Measurements from ENCODE around the gene SPATC1L. TPM values are rescaled to one million over a fixed set of nuclear protein-coding genes. Genes with fewer than 3 reads are reported as not detected.

Gene SPATC1L
- polyA plus RNA-seq, 1 donor: 8.7 TPM

DNA sequence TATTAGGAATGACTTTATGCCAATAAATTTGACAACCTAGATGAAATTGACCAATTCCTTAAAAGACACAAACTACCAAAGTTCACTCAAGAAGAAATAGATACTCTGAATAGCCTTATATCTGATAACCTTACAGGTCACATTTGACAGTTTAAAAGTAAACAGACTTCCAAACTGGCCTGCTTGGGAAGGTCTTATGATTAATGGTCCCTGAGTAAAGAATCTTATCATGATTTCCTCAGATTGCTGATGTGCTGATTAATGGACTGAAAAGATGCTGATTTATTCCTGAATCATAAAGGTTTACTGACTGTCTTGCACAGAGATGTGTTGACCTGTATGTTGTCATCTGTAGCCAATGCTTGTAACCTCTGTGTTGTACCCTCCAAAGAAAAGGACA lies 19.2 kb downstream of the SPATC1L start:
- no peak for DNase-seq (ENCODE audit: low read depth)

GRCh38 chr21:46163380-46163779 lies 20.9 kb downstream of the SPATC1L start:
- no peak for DNase-seq (ENCODE audit: low read depth)

GRCh38 chr21:46161633-46162592 lies 22.3 kb downstream of the SPATC1L start:
- no peak for DNase-seq (ENCODE audit: low read depth)

GRCh38 chr21:46160907-46161632 lies 23.2 kb downstream of the SPATC1L start:
- DNase-seq (ENCODE audit: low read depth): no peak

GRCh38 chr21:46160657-46160906 lies 23.7 kb downstream of the SPATC1L start:
- no peak for DNase-seq (ENCODE audit: low read depth)

GRCh38 chr21:46159841-46160656 lies 24.2 kb downstream of the SPATC1L start:
- no peak for DNase-seq (ENCODE audit: low read depth)

GRCh38 chr21:46159390-46159789 lies 24.9 kb downstream of the SPATC1L start:
- DNase-seq (ENCODE audit: low read depth): no peak

DNA sequence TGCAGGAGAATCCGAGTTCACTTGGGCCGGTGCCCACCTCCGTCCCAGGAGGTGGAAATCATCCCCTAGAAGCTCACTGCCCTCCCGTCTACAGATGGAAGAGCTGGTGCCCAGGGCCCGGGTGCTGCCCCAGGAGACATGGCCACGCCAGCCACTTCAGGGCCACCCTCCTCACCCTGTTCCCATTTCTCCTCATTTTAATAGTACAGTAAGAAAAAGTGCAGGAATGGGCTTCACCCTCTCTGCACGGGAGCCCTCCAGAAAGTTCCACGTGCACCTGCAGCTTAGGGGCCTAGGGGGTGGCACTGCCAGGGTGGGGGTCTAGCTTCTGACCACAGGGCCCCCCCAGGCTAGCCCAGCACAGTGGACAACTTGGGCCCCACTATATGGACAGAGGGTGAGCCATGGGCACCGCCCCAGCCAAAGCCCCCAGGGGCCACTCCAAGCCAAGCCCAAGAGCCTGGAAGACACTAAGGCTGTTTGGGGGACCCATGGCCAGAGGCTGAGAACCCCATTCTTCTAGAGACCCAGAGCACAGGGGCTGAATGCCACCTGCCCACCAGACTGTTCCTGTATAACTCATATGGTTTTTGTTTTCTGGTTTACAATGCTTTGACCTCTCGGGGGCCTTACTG lies 25.5 kb downstream of the SPATC1L start:
- no peak for DNase-seq (ENCODE audit: low read depth)

DNA sequence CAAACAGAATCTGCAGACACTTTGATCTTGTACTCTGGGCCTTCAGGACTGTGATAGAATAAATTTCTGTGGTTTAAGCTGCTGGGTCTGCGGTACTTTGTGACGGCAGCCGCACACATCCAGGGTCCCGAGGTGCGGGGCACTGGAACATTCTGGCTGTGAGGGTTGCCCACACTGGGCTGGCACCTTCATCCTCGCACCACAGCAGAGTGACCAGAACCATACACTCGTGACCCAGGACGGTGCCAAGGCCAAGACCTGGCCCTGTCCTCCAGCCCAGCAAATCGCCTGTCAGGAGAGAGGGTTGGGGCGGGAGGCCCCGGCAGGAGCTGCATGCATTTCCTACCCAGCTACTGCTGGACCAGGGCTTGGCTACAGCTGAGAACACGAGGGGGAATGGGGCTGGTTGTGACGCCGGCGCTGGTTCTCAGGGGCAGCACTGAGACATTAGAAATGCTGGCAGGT lies 26.2 kb downstream of the SPATC1L start:
- DNase-seq (ENCODE audit: low read depth): no peak

DNA sequence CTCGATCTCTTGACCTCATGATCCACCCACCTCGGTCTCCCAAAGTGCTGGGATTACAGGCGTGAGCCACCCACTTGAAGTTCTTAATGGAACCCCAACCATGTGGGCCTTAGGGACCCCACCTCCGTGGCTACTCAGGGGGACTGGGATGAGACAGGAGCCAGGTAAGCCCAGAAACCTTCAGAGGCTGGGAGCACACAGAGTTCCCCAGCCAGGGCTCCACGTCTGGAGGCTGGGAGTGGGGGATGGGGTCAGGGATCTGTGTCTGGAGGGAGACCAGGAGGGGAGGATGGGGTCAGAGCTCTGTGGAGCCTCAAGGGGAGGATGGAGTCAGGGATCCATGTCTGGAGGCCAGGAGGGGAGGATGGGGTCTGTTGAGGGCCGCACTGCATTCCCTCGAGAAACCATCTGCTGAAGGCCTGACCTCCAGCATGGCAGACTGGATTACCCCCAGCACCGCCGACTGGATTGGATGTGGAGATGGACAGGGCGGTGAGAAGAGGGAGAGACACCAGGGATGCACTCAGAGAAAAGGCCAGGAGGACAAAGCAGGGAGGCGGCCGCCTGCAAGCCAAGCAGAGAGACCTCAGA lies 26.8 kb downstream of the SPATC1L start:
- no peak for DNase-seq (ENCODE audit: low read depth)

- no peak for DNase-seq (ENCODE audit: low read depth)
These were observed 27.6 kb downstream of the SPATC1L start for GRCh38 chr21:46156678-46157077.

- DNase-seq (ENCODE audit: low read depth): no peak
These were observed 27.9 kb downstream of the SPATC1L start for GRCh38 chr21:46156378-46156645.

GRCh38 chr21:46155514-46156377 lies 28.5 kb downstream of the SPATC1L start, which contains the start of gene FTCD:
Gene FTCD (minus strand): TSS chr21:46155579. CDS start chr21:46155523, 56 bp downstream.
- no peak for DNase-seq (ENCODE audit: low read depth)

GRCh38 chr21:46154955-46155513 lies 29.2 kb downstream of the SPATC1L start:
- no peak for DNase-seq (ENCODE audit: low read depth)

DNA sequence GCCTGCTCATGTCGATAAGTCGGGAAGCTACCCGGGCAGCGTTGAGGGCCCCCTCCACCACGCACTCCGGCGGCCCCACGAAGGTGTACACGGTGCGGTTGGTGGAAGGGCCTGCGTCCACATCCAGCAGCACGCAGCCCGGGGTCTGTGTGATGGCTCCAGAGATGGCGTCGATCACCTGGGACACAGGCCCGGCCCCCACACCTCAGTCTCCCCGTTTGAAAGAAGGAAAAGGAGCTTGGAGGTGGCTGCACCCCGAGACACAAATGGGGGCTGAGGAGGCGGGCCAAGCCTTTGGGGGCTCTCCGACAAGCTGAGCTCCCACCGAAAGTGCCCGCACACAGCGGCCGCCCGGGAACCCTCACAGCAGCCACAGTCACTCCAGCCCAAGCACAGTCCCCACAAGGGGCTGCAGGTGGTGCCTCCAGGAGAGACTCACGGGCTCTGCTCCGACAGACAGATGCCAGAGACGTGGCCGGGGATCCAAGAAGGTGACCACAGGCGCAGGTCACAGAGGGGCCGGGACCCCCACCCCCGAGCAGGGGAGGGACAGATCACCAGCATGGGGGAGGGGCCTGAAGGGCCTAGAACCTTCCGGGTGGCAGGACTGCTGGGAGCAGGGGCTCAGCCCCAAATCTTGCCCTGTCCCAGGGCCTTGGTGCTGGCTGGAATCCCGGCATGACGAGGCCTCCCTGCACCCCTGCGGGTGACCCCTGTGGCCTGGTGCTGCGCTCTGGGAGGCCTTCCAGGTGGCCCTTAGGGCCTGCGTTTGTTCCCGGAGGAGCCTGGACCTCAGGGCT lies 29.9 kb downstream of the SPATC1L start:
- no peak for DNase-seq (ENCODE audit: low read depth)

GRCh38 chr21:46153247-46154154 lies 30.8 kb downstream of the SPATC1L start:
- DNase-seq (ENCODE audit: low read depth): no peak

GRCh38 chr21:46152927-46153246 lies 31.4 kb downstream of the SPATC1L start:
- no peak for DNase-seq (ENCODE audit: low read depth)
